C4-2B (cell line): ENCODE measurements around the gene STARD13.

Experiments used
- H3K27ac ChIP-seq: fragments of 450-650 bp; 2 replicates; pipeline ENCODE4 v1.5.1; 2017
- ZFX ChIP-seq: fragments of 450-650 bp; IDR thresholded peaks from 2 replicates; pipeline ENCODE4 v1.6.1; 2017
- TF ChIP-seq, protein P1 (sequence below): fragments of 450-650 bp; conservative IDR thresholded peaks from 2 replicates; pipeline ENCODE4 v1.5.1; 2017; ENCODE audit warnings: mild to moderate bottlenecking

STARD13 gene

DNA sequence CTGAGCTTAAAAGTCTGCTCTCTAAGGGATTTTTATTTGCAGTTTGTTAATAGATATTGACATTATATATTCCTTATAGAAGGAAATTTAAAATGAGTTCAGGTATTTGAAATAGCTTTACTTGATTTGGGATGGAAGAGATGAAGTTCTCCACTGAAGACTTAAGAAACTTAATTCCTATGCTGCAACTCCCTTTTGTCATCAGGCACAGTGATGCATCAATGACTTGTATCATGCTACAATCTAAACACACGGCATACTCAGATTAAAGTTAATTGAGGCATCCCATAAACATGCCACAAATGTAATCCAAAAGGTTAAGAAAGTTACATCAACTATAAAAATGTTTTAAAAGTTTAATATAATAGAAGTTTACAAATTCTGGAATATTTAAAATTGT lies 109.0 kb downstream of the STARD13 start:
- no peak overlapping the region for H3K27ac ChIP-seq
- TF ChIP-seq, protein P1, sequence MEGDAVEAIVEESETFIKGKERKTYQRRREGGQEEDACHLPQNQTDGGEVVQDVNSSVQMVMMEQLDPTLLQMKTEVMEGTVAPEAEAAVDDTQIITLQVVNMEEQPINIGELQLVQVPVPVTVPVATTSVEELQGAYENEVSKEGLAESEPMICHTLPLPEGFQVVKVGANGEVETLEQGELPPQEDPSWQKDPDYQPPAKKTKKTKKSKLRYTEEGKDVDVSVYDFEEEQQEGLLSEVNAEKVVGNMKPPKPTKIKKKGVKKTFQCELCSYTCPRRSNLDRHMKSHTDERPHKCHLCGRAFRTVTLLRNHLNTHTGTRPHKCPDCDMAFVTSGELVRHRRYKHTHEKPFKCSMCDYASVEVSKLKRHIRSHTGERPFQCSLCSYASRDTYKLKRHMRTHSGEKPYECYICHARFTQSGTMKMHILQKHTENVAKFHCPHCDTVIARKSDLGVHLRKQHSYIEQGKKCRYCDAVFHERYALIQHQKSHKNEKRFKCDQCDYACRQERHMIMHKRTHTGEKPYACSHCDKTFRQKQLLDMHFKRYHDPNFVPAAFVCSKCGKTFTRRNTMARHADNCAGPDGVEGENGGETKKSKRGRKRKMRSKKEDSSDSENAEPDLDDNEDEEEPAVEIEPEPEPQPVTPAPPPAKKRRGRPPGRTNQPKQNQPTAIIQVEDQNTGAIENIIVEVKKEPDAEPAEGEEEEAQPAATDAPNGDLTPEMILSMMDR: no peak
- TF ChIP-seq ZFX: no peak

DNA sequence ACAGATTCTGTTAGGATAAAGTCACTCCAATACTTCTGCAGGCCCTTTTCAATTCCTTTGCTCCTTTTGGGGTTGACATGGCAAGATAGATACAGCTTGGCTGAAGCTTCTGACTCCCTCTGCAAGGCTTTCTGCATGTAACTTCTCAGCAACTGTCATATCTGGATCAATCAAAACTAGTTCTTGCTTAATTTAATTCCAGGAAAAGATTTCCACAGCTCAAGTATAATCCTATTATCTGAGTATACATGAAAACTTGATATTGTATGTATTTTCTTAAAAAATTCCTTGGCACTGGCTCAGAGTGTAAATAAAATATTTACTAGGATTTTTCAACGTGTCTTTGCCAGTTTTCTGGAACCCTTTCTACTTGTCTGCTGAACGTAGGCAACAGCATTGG lies 109.6 kb downstream of the STARD13 start:
- H3K27ac ChIP-seq: no peak overlapping the region
- TF ChIP-seq ZFX: no peak

DNA sequence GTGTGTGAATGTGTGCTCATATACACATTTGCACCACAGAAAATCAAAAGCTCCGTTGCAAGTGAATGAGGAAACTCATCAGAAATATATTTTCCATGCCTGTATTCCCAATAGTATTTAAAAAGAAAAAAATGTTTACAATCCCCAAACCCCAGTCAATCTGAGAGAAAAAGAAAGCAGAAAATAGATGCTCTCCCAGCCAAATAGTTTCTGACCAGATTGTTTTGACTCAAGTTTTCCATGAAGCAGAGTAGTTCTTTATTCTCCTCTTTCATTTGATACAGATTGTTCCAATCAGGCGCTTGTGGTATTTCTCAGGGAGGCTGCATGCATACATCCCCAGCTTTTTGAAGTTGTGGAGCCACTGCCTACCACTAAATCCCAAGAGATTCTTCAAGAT lies 110.6 kb downstream of the STARD13 start:
- TF ChIP-seq ZFX: no peak
- TF ChIP-seq, protein P1: no peak
- H3K27ac ChIP-seq: no peak overlapping the region

DNA sequence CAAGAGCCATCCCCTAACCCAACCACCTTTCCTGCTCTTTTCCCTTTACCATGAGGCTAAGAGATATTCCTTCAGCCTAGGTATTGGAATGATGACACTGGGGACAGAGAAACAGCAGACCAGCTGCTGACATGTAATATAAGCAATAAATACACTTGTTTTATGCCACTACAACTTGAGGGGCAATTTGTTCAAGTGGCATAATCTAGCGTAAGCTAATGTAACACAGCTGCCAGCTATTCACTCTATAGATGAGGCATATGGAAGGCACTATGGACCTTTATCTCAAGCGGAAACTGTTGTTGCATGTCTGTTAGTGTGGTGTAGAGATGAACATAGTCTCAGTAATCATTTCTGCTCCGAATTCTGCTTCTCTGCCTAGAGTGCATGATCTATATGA lies 111.1 kb downstream of the STARD13 start:
- H3K27ac ChIP-seq: no peak overlapping the region
- TF ChIP-seq, protein P1: no peak
- TF ChIP-seq ZFX: no peak

DNA sequence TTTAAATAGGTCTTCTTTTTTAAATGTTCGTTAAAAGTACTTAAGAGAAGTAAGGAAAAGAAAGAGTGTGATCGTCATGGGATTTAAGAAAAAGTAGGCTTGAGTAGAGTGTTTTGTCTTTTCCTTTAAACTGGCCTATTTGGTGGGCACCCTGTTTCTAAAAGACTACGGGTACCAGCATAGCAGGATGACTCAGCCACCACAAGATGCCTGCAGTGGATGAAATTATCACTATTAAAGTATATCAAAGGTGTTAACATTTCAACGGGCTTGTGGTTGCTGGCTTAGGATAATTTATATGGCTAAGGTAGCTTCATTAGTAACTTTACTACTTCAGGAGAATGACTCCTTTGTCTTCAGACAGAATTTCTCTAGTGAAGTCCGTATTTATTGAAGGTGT lies 112.6 kb downstream of the STARD13 start:
- no peak overlapping the region for H3K27ac ChIP-seq
- TF ChIP-seq, protein P1: no peak
- no peak for TF ChIP-seq ZFX

DNA sequence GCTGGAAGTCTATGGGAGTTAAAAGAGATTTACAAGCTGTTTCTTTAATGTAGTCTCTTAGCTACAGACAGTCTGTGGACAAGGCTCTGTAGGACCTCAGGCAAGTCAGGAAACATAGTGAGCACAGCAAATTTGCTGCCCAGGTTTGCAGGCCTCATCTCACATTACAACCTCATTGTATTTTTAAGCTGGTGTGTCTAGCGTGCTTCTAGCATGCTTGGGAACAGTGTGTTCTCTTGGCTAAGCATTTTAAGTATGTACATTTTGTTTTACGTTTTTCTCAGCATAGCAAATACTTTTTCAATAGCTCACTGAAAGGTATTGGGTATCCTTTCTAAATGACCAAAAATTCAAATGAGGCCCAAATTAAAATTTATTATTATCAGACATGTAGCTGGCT lies 113.2 kb downstream of the STARD13 start:
- H3K27ac ChIP-seq: no peak overlapping the region
- TF ChIP-seq, protein P1: no peak
- TF ChIP-seq ZFX: no peak

DNA sequence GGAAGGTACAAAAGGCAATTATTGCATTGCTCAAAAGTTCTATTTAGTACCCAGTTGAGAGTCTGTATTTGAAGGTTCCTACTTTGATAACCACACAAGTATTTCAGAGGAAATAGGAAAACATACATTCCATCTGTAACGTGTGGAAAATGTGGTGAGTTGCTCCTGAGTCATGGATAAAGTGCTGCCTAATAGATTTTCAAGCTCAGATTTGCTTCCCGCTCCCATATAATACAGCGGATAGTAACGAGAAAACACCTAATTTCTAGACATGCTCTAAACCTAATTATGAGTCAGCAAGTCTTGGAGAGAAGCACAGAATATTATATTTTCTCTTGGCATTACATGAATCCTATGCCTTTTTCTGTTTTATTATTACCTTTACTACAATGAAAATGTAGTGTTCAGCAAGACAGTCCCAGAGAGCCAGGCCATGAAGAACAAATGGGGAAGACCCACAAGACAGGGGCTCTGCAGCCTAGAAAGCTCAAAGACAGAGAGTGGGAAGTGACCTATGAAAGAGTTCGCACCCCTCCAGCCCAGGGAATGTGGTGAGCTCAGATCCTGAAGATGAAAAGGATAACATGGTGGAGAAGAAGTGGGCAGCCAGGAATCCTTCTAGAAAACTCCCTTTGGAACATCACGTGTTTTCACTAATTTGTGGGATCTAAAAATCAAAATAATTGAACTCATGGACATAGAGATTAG lies 116.1 kb downstream of the STARD13 start:
- H3K27ac ChIP-seq: no peak overlapping the region
- no peak for TF ChIP-seq ZFX
- TF ChIP-seq, protein P1: no peak

DNA sequence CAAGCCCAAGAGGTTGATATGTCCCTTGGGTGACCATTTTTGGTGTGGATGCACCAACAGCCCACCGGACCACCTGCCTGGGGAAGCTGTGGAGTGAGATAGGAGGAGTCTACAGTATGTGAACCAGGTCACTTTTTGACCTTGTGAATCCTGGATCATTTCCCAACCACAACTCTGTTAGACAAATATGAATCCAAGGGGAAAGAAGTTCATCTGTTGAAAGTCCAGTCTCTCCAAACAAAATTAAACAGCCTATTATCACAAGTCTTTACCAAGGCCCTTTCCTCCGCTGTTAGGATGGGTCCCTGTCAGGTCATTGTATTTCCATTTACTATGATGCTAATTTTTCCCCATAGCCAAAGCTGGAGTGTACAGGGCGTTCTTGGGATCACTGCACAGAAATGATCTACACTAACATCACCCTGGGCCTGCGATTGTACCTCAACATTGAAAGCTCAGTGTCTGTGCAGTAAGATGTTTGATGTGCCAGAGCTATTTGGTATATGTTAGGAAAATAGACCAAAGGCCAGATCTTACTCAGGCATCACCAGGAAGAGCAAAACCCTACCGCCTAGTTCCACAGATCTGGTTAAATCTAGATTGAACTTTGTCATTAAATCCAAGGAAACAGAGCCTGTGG lies 117.1 kb downstream of the STARD13 start:
- TF ChIP-seq, protein P1: no peak
- TF ChIP-seq ZFX: no peak
- H3K27ac ChIP-seq: no peak overlapping the region
